NCI-H524 treated with DMSO at 0.1 percent for 48 hours (cell line): ENCODE measurements around the gene SOX1.

Experiments used
- DNase-seq: peaks from one replicate; lab custom pipeline; 2025; lab: John Stamatoyannopoulos, UW

Gene SOX1

GRCh38 chr13:112058941-112059340 is 8.0 kb upstream of the SOX1 start:
- no peak for DNase-seq

GRCh38 chr13:112059457-112060281 is 7.3 kb upstream of the SOX1 start:
- no peak for DNase-seq

DNA sequence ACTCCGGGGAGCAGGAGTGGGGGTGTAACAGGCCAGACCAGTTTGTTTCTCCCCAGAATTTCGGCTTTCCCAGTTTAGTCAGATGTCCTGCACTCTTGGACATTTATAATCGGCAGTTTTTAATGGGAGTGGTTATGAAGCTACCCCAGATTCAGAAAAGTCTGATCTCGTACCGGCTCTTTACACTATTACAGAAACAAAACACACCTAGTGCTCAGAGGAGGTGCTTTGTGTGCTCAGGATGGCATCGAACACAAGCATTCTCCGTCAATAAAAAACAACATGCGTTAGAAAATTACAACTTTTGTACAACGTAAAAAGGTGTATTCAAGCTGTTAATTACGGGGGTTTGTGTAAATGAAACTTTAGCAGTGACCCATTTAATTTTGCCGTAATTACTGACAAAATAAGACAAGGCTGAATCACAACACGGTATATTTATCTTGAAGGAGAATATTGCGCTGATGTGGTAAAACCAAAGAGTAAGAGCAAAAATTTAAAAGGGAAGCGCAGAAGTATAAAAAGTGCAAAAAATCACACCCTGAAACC is 6.6 kb upstream of the SOX1 start:
- no peak for DNase-seq

GRCh38 chr13:112060899-112061366 is 6.0 kb upstream of the SOX1 start:
- DNase-seq: no peak

DNA sequence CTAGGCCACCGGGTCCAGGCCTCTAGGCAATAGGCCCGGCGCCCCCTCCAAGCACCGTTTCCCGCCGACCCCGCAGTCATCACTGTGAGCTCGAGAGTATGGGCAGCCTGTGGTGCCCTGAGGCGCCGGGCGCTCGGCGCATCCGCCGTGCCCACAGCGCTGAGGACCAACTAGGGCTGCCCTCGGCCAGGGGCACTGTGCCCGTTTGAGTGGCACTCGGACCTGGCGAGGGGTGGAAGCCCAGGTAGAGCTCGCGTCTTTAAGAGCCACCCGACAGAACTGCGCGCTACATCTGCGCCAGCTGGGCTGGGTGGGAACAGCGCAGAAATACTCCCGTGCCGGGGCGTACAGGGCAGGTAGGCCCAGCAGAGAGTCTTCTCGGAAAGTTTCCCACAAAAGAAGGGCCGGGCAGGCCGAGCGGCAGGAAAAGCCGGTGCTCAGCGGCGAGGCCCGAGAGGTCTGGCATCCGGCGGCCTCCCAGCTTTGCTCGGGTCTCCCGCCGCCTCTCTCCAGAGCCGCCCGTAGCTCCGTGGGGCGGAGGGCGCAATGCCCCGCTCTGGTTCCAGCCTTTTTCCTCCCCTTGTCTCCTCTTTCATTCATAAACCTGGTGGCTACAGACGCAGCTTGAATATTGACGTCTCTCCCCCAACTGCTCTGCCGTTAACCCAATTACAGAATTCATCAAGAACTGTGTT is 5.4 kb upstream of the SOX1 start:
- no peak for DNase-seq

GRCh38 chr13:112062072-112062567 is 4.8 kb upstream of the SOX1 start:
- DNase-seq: no peak

GRCh38 chr13:112062571-112063570 is 4.1 kb upstream of the SOX1 start:
- no peak for DNase-seq

DNA sequence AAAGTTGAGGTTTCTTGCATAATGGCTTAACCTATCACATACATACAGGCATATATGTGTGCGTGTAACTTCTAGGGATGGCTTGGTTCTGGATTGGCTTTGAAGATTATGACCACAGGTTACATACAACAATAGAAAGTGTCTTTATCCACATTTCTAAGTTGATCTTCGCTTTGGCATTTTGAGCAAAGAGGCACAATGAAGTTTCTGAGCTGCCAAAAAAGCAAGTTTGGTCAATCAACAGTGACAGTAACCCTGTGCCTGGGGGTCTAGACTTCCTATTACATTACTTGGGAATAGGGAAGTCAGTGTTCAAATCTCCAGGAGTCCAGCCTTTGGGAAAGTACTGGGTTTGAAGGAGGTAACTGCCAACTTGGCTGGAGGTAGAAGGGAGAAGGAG is 3.1 kb upstream of the SOX1 start:
- no peak for DNase-seq

- no peak for DNase-seq
These were observed 2.7 kb upstream of the SOX1 start for GRCh38 chr13:112064222-112064621.

DNA sequence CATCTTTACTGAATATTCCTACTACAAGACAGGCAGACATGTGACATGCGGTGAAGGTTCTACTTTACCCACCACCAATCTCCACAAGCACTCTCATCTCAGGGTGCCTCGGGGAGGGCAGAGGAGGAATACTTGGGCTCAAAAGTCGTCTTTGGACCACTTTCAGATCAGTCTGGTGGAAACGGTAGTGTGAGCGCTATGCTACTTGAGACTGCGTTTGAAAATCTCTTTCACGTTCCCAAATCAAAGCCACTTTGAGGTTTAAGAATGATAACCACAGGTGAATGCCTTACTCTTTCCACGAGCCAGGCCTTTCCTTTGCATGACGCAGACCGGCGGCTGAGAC is 1.5 kb upstream of the SOX1 start:
- DNase-seq: no peak

DNA sequence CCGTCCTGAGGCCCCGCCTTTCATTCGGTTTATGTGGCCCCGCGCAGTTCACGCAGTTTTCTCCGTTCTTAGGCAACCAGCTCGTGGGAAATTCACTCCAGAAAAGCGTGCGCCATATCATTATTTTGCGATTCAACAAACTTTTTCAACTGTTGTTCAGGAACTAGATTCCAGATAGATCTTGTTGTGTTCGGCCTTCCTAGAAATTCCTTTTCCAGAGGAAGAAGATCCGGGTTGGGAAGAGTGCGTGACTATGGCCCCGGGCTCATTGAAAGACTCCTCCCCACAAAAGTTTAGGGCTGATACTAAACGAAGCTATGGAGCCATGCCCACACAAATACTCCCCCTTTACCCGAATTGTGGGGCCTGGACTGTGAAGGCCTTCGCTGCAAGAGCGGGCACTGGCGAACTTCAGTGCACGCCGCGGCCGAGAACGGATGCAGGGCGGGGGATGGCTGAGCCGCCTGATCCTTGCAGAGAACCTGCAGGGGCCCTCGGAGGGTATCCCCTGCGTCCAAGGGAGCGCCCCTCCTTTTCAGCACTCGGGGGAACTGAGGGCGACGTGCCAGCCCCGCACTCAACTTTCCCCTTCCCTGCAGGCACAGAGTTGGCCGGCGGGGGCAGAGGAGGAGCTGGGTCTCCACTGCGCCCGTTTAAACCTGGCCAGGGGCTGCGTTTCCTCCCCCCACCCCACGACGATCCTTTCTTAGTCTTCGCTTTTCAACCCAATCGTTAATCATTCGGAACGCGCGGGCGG is 904 bp upstream of the SOX1 start:
- DNase-seq: no peak

DNA sequence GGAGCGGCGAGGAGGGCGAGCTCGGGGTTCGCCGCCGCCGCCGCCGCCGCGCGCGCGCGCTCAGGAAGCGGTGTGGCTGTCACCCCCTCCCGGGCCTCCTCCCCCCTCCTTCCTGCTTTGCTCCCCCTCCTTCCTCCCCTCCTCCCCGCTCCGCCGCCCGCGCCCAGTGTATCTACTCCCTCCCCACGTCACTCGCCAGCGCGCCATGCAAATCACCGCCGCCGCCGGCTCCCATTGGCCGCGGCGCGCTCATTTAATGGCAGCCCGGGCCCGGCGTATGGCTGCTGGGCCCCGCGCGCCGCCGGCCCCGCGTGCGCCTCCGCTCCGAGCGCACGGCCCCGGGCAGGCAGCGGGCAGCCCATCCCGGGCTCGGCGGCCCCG is 335 bp upstream of the SOX1 start:
- no peak for DNase-seq

- no peak for DNase-seq
These were observed 1.1 kb downstream of the SOX1 start for GRCh38 chr13:112067871-112068539.

- no peak for DNase-seq
These were observed 1.7 kb downstream of the SOX1 start for GRCh38 chr13:112068540-112069060.

- no peak for DNase-seq
These were observed 2.3 kb downstream of the SOX1 start for GRCh38 chr13:112069061-112069844.

DNA sequence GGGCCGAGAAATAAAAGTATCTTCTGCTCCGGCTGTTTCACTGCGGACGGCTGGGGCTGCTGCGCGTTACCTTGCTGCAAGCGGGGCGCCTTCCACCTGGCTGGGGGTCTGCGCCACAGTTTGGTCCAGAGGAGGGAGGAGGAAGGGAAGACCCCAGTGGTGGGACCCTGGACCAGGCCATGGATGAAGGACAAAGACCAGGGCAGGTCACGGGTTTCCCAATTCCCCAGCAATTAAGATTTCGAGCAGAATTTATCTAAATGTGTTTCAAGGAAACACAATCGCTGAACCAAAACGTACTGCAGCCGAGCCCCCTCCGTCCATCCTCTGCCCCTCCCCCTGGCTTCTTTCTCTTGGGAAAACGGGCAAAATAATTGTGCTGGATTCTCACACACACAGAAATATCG is 2.9 kb downstream of the SOX1 start:
- no peak for DNase-seq

GRCh38 chr13:112071102-112071722 is 4.3 kb downstream of the SOX1 start:
- DNase-seq: no peak

DNA sequence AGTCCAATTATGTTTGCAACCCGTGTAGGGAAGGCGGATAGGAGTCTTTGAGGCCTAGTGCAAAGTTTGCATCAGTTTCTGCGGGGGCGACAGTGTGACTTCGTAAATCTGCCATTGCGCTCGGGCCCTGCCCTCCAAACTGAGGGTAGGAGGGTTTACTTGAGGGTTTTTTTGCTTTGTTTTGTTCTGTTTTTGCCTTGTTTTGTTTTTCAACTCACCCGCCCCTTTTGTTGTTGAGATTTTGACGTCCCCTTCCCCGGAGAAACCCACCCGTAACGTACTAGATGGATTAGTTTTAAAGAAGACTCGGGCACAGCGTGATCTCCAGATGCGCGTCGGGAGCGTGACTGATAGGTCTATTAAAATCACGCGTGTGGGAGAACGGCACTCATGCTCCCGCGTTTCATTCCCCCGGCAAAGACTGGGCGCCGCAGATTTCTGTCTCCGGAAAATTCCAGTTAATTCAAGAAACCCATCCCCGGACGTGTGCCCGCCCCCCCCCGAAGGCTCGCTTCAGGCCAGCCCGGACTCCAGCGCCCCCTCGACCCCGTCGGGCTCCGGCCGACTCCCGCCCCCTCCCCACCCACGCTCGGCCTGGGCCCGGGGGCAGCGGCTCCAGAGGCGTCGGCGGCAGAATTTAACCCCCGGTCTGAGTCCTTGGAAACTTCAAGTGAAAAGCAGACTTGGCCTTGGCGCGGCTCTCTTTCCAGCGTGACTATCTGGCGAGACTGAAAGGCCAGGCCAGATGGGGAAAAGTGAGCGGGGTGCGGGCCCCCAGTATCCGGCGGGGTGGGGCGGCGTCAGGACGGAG is 5.0 kb downstream of the SOX1 start:
- DNase-seq: no peak
